Thyroid gland (tissue), 4 donors: Measurements from ENCODE around the gene TMEM170A. TPM values are rescaled to one million over a fixed set of nuclear protein-coding genes. Genes with fewer than 3 reads are reported as not detected.

Experiments used
- DNase-seq, 2 donors: peaks; one replicate each; pipeline ENCODE4 v3.0.0-alpha.2; 2019
- H3K27ac ChIP-seq, 3 donors: fragments of 200-600 bp; sonication (generic); 1 replicate in 2 of 3; 2 replicates in 1 of 3; pipeline ENCODE4 v1.5.1; 2016 to 2019; ENCODE audit warnings: mild to moderate bottlenecking in 1 of 3, moderate library complexity in 1 of 3
- H3K27me3 ChIP-seq: fragments of 200-600 bp; sonication (generic); one replicate; pipeline ENCODE4 v1.5.1; 2019
- H3K36me3 ChIP-seq, 2 donors: fragments of 200-600 bp; sonication (generic); one replicate each; pipeline ENCODE4 v1.5.1; 2016 to 2019
- H3K4me1 ChIP-seq, 2 donors: fragments of 200-600 bp; sonication (generic); one replicate each; pipeline ENCODE4 v1.5.1; 2017 to 2019
- H3K4me3 ChIP-seq, 3 donors: fragments of 200-600 bp; sonication (generic); replicated peaks in 1 of 3; 1 replicate in 2 of 3; 2 replicates in 1 of 3; pipeline ENCODE4 v1.5.1; 2016; ENCODE audit warnings: mild to moderate bottlenecking in 1 of 3
- H3K9me3 ChIP-seq: fragments of 200-600 bp; sonication (generic); one replicate; pipeline ENCODE4 v1.5.1; 2017
- CTCF ChIP-seq, 6 experiments: fragments of 200-600 bp in 3 of 6; fragments of 450-650 bp in 3 of 6; sonication (generic) in 3 of 6; IDR thresholded peaks; one replicate each; pipeline ENCODE4 v1.5.1; 2016 to 2019; ENCODE audit warnings: antibody characterized with exemption in 6 of 6, mild to moderate bottlenecking in 2 of 6, inconsistent platforms in 1 of 6, moderate library complexity in 1 of 6
- POLR2A ChIP-seq, 2 donors: fragments of 450-650 bp; IDR thresholded peaks; one replicate each; pipeline ENCODE4 v1.6.1; 2017; ENCODE audit warnings: antibody characterized with exemption in 2 of 2, mild to moderate bottlenecking in 2 of 2, moderate library complexity in 1 of 2
- WGBS, 2 donors: methylation state at CpG; one replicate each; pipeline ENCODE4 v1.1.5; 2017; 5-methylcytosine and 5-hydroxymethylcytosine counted together
- intact Hi-C: fragments of 100-400 bp; cut with DNase I; formaldehyde crosslinking; loops from one replicate; pipeline ENCODE4 v1.15.1; 2023
- total RNA-seq, 4 donors: library from RNA; depleted of rRNA; stranded (reverse); fragments of >200 nt; gene quantifications; one replicate each; pipeline ENCODE4 v1.2.3, GENCODE V29; 2016

The TMEM170A gene
- total RNA-seq, 4 donors from 2014 or later = 27.1 to 41.9 (median 30.7) TPM

- Histone ChIP-seq H3K4me1 (peaks cover 0 to 4% of the 10 kb centered on the region in 2 donors), H3K9me3 (no peaks in the 10 kb centered on the region), H3K4me3 (no peak overlapping the region), H3K27ac (no peak overlapping the region), H3K27me3 (no peaks in the 10 kb centered on the region), H3K36me3 (peaks cover 7 to 9% of the 10 kb centered on the region in 2 donors)
- TF ChIP-seq POLR2A (IDR thresholded peaks at IDR 0.05) = no peak
- intact Hi-C loops = no loop called here
- DNase-seq = no peak
- WGBS, 2 donors = 91 to 93% methylated on average over 2 of the region's 2 CpGs
Observed at GRCh38 chr16:75413951-75414350, 50.5 kb downstream of the TMEM170A start.

- Histone ChIP-seq H3K9me3 (no peaks in the 10 kb centered on the region), H3K36me3 (peaks cover 2 to 5% of the 10 kb centered on the region in 2 donors), H3K4me3 (no peak overlapping the region), H3K27me3 (no peaks in the 10 kb centered on the region), H3K27ac (no peak overlapping the region), H3K4me1 (peaks cover 1 to 8% of the 10 kb centered on the region in 2 donors)
- WGBS, 2 donors = 91 to 92% methylated on average over 4 of the region's 4 CpGs
- intact Hi-C loops = no loop called here
- DNase-seq = no peak
- no peak for TF ChIP-seq CTCF (IDR thresholded peaks at IDR 0.05)
- TF ChIP-seq POLR2A (IDR thresholded peaks at IDR 0.05) = no peak
Observed at GRCh38 chr16:75406943-75407342, 57.5 kb downstream of the TMEM170A start.

- H3K36me3 ChIP-seq = no peaks in the 10 kb centered on the region
- peak overlapping the region; percentile 60 to 90 (median 85) for H3K27ac ChIP-seq
- no peaks in the 10 kb centered on the region for H3K27me3 ChIP-seq
- H3K9me3 ChIP-seq = no peaks in the 10 kb centered on the region
- WGBS, 2 donors = 38 to 40% methylated on average over 3 of the region's 3 CpGs
- no peak for DNase-seq
- TF ChIP-seq CTCF (IDR thresholded peaks at IDR 0.05) (peak in 5 of 6 experiments; percentile 38 to 73 (median 69)), POLR2A (IDR thresholded peaks at IDR 0.05) (no peak)
- peaks cover 6 to 14% of the 10 kb centered on the region in 2 donors for H3K4me1 ChIP-seq
- no peak overlapping the region for H3K4me3 ChIP-seq
- intact Hi-C loops = no loop called here
Observed at GRCh38 chr16:75402821-75403475, 61.5 kb downstream of the TMEM170A start.

DNA sequence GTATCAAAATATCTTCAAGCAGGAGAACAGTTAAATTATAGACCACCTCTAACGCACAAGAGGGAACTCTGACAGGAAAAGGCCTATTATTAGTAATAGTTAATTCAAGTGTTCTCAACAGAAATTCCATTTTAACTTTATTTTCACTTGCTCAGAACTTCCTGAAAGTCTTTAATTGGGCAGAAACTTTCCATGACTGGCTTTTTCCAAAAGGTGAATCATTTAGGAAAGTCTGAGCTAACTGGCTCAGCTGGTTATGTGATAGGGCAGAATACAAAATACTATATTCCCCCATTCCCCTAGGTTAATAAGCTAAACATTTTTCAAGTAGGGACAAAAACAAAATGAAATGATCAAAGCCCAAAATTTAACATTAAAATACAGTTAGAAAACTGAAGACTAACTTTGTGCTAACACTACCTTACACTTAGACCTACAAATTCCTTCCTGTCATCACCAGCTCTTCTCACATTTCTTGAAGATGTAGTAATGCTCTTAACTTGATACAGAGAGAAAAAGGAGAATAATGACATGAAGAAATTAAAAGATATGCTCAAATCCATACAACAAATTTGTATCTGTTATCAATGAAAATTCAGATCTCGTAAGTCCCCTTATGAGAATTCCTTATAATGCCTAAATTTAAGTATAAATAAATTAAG, 62.2 kb downstream of the TMEM170A start:
- H3K36me3 ChIP-seq = no peaks in the 10 kb centered on the region
- H3K4me3 ChIP-seq = no peak overlapping the region
- intact Hi-C loops = no loop called here
- no peaks in the 10 kb centered on the region for H3K27me3 ChIP-seq
- H3K9me3 ChIP-seq = no peaks in the 10 kb centered on the region
- no peak for DNase-seq
- peak overlapping the region; percentile 60 to 90 (median 85) for H3K27ac ChIP-seq
- peak in 1 of 6 experiments; percentile 19 for TF ChIP-seq CTCF (IDR thresholded peaks at IDR 0.05)
- TF ChIP-seq POLR2A (IDR thresholded peaks at IDR 0.05) = no peak
- WGBS, 2 donors = 38 to 43% methylated on average over 2 of the region's 2 CpGs
- peaks cover 6 to 14% of the 10 kb centered on the region in 2 donors for H3K4me1 ChIP-seq

GRCh38 chr16:75401691-75402090, 62.8 kb downstream of the TMEM170A start:
- Histone ChIP-seq H3K4me3 (no peak overlapping the region), H3K27me3 (no peaks in the 10 kb centered on the region), H3K9me3 (no peaks in the 10 kb centered on the region), H3K27ac (peak overlapping the region; percentile 60 to 90 (median 85)), H3K36me3 (no peaks in the 10 kb centered on the region), H3K4me1 (peaks cover 6 to 14% of the 10 kb centered on the region in 2 donors)
- intact Hi-C loops = no loop called here
- DNase-seq = no peak
- TF ChIP-seq POLR2A (IDR thresholded peaks at IDR 0.05) (no peak), CTCF (IDR thresholded peaks at IDR 0.05) (no peak)
